Muscle layer of duodenum (tissue), 2 donors: Measurements from ENCODE around the gene ANTXR2.

ENCODE experiments used
- H3K27ac ChIP-seq: one replicate; pipeline ENCODE4 v1.7.0; 2013; ENCODE audit warnings: mild to moderate bottlenecking, low read length
- H3K27me3 ChIP-seq: one replicate; pipeline ENCODE4 v1.7.0; 2013; ENCODE audit warnings: low read depth, mild to moderate bottlenecking, control low read depth, low read length
- H3K36me3 ChIP-seq, 2 donors: one replicate each; pipeline ENCODE4 v1.7.0; 2013; ENCODE audit warnings: low read length in 2 of 2, control low read depth in 1 of 2, mild to moderate bottlenecking in 1 of 2; ENCODE audit not compliant: insufficient read depth in 2 of 2, control insufficient read depth in 1 of 2
- H3K4me1 ChIP-seq, 2 donors: one replicate each; pipeline ENCODE4 v1.7.0; 2013; ENCODE audit warnings: low read length in 2 of 2, mild to moderate bottlenecking in 2 of 2, control low read depth in 1 of 2, moderate library complexity in 1 of 2; ENCODE audit not compliant: insufficient read depth in 2 of 2, control insufficient read depth in 1 of 2
- H3K4me3 ChIP-seq, 2 donors: one replicate each; pipeline ENCODE4 v1.7.0; 2013; ENCODE audit warnings: low read length in 2 of 2, low read depth in 1 of 2, mild to moderate bottlenecking in 1 of 2
- H3K9me3 ChIP-seq, 2 donors: one replicate each; pipeline ENCODE4 v1.7.0; 2013; ENCODE audit warnings: low read length in 2 of 2, control low read depth in 1 of 2, mild to moderate bottlenecking in 1 of 2; ENCODE audit not compliant: control insufficient read depth in 1 of 2
- donor health status: healthy.

ANTXR2 gene

DNA sequence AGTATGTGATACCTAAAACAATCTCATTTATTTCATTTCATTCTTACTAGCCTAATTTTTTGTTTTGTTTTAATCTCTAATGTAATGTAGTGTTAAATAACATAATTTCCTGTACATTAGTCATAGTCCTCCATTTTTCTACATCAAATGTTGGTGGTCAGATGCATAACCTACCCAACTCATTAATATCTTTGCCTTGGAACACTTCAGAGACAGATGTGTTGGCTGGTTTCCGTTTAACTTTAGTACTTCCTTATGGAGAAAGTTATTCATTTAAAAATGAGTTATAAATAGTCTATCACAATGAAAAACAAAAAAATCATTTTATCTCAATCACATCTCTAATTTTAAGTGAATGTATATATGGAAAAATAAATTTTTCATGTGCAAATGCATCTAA, 190.2 kb downstream of the ANTXR2 start:
- no peak overlapping the region for H3K27ac ChIP-seq
- no peaks in the 10 kb centered on the region for H3K27me3 ChIP-seq
- H3K4me1 ChIP-seq, result no peaks in the 10 kb centered on the region
- no peak overlapping the region for H3K4me3 ChIP-seq
- H3K36me3 ChIP-seq, result no peaks in the 10 kb centered on the region
- H3K9me3 ChIP-seq, result no peaks in the 10 kb centered on the region

DNA sequence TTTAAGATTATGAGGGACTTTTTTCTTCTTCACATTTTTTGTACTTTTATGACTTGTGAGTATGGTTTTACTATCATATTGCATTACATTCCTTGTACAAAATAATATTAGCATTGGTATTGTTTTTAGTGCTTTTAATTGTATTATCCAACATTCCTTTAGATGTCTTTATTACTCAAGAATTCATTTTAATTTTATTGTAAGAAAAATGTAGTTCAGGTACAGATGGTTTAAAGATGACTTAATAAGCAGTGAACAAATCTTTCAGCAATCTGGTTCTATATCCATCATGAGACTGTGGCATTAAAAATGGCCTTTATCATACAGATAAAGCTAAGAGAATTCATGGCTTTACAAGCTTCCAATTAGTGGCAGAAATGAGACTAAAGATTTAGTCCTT, 191.6 kb downstream of the ANTXR2 start:
- Histone ChIP-seq H3K27ac (no peak overlapping the region), H3K9me3 (no peaks in the 10 kb centered on the region), H3K4me1 (no peaks in the 10 kb centered on the region), H3K36me3 (no peaks in the 10 kb centered on the region), H3K4me3 (no peak overlapping the region), H3K27me3 (no peaks in the 10 kb centered on the region)

DNA sequence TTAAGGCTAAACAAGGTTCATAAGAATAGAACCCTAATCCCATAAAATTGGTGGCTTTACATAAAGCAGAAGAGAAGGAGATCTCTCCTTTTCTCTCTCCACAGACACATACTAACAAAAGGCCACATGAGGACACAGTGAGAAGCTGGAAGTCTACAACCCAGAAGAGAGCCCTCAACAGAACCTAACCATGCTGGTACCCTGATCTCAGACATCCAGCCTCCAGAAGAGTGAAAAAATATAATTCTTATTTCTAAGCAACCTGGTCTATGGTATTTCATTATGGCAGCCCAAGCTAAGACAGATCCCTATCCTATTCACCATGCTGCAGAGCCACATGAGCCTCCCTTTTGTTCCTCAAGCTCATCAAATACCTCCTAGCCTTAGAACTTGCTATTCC, 195.5 kb downstream of the ANTXR2 start:
- Histone ChIP-seq H3K27me3 (no peaks in the 10 kb centered on the region), H3K4me3 (no peak overlapping the region), H3K4me1 (no peaks in the 10 kb centered on the region), H3K36me3 (no peaks in the 10 kb centered on the region), H3K9me3 (no peaks in the 10 kb centered on the region), H3K27ac (no peak overlapping the region)

DNA sequence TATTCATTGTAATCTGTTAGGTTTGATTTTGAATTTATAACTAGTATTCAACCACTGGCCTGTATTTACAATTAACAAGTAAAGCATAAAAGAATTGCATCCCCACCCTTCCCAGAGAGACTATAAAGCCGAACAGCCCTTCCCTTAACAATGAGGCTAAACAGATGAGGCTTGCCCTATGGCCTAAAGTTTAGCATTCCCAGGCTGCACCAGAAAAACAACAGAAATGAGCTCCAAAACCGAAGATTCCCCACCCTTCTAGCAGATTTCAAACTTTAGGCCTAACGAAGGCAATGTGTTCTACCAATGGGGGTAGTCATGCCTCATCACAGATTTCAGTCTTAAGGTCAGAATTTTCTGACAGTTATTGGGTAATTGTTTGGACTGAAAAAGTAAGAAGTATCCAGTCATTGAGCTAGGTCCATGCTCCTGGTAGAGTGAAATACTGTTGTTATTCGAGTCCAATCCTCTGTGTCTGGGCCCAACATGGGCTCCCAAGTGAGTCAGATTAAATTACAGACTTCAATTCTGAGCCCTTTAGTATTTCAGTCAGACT, 197.6 kb downstream of the ANTXR2 start:
- H3K4me1 ChIP-seq, result no peaks in the 10 kb centered on the region
- H3K27me3 ChIP-seq, result no peaks in the 10 kb centered on the region

DNA sequence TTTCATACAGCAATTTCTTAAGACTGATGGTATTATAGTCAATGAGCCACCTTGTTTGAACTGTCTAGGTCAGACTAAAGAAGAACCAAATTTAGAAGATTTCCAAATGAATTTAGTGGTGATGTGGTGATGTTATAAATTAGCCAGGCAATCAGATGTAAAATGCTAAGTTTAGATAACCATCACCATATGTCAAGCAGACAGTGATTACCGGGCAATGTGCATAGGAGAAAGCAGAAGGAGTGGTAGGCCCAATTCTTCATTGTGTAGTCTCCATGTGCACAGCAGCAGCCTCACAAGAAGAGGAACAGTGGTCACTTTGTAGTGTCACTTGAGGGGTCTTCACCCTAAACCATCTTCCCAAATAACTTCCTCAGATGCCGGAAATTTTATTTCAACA, 198.8 kb downstream of the ANTXR2 start:
- no peak overlapping the region for H3K27ac ChIP-seq
- H3K4me1 ChIP-seq, result no peaks in the 10 kb centered on the region
- no peaks in the 10 kb centered on the region for H3K27me3 ChIP-seq
- no peaks in the 10 kb centered on the region for H3K9me3 ChIP-seq
- no peak overlapping the region for H3K4me3 ChIP-seq
- H3K36me3 ChIP-seq, result no peaks in the 10 kb centered on the region

More for the DNA sequence above, 197.6 kb downstream of the ANTXR2 start:
- H3K9me3 ChIP-seq, result no peaks in the 10 kb centered on the region
- H3K36me3 ChIP-seq, result no peaks in the 10 kb centered on the region
- H3K4me3 ChIP-seq, result no peak overlapping the region
- no peak overlapping the region for H3K27ac ChIP-seq

DNA sequence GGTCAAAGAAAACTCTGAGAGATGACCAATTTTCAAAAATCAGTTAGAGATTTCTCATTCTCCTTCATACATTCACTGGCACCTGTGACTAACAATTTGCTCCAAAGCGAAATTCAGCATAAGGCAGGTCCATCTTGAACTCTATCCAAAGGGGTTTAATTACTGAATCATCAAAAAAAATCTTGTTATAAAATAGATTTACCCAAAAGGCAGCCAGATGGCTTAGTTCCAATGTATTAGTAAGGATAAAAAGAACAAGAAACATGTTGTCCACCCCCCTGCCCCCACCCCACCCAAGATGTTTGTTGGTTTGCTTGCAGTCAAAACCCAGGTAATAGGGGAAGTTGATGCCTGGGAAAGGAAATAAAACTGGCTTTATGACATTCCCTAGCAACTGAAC, 200.3 kb downstream of the ANTXR2 start:
- no peaks in the 10 kb centered on the region for H3K4me1 ChIP-seq
- no peak overlapping the region for H3K4me3 ChIP-seq
- H3K27me3 ChIP-seq, result no peaks in the 10 kb centered on the region
- H3K9me3 ChIP-seq, result no peaks in the 10 kb centered on the region
- no peak overlapping the region for H3K27ac ChIP-seq
- no peaks in the 10 kb centered on the region for H3K36me3 ChIP-seq

DNA sequence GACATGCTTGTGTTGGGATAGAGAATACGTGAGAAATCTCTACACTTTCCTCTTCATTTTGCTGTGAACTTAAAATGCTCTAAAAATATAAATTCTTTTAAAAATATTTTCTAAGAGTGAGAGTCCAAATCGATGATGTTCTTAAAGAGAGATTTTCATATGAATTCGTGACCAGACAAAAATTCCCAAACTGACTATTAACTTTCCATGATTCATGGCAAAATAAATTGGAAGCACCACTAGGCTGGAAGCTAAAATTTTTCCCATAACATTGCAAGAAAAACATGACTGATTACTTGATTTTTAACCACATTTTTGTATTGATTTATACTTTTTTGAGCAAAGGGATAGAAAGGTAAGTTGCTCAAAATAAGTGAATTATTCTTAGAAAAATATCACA, 201.1 kb downstream of the ANTXR2 start:
- Histone ChIP-seq H3K27ac (no peak overlapping the region), H3K4me1 (no peaks in the 10 kb centered on the region), H3K9me3 (no peaks in the 10 kb centered on the region), H3K27me3 (no peaks in the 10 kb centered on the region), H3K4me3 (no peak overlapping the region), H3K36me3 (no peaks in the 10 kb centered on the region)

DNA sequence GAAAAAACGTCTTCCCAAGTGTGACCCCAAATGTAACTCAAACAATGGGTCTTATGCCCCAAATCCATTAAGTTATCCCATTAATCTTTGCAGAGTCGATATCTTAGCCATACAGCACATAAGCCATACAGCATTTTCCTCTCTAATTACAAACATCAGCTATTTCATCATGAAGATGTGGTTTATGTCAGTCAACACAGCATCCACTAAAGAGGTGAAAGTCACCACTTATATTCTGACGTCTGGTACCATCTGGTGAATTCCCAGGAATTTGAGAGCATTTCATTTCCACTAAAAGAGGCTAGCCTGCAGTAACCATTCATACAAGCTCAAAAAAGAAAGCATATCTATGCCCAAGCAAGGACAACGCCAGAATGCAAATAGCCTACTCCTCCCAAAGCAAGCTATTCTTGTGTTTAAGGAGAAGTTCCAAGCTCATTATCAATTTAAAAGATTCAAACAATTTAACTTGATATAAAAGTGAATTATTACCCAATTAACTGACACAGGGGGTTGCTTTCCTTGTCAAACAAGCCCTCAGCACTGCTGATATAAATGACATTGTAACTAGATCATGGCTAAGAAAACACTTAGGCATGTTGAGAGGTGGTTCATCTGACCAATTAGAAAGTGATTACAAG, 203.3 kb downstream of the ANTXR2 start:
- Histone ChIP-seq H3K4me1 (no peaks in the 10 kb centered on the region), H3K36me3 (no peaks in the 10 kb centered on the region), H3K4me3 (no peak overlapping the region), H3K9me3 (no peaks in the 10 kb centered on the region), H3K27ac (no peak overlapping the region), H3K27me3 (no peaks in the 10 kb centered on the region)

DNA sequence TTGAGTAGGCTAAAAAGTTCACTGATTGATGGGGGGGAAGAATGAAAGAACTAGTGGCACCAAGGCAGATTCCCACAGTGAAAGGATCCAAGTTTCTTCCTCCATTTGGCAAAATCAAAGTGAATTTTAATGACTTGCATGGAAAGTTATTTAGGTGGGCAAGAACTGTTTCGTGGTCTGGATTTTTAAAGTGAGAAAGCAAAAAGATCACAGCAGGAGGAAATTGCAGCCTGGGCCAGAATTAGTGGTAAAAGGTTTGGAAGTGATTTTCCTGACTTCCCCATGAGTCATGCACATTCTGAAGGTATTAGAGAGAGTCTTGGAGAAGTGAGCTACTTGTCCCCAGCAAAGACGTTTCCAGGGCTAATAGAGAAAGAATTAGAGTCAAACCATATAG, 207.8 kb downstream of the ANTXR2 start:
- Histone ChIP-seq H3K9me3 (no peaks in the 10 kb centered on the region), H3K4me1 (no peaks in the 10 kb centered on the region), H3K27ac (no peak overlapping the region)

DNA sequence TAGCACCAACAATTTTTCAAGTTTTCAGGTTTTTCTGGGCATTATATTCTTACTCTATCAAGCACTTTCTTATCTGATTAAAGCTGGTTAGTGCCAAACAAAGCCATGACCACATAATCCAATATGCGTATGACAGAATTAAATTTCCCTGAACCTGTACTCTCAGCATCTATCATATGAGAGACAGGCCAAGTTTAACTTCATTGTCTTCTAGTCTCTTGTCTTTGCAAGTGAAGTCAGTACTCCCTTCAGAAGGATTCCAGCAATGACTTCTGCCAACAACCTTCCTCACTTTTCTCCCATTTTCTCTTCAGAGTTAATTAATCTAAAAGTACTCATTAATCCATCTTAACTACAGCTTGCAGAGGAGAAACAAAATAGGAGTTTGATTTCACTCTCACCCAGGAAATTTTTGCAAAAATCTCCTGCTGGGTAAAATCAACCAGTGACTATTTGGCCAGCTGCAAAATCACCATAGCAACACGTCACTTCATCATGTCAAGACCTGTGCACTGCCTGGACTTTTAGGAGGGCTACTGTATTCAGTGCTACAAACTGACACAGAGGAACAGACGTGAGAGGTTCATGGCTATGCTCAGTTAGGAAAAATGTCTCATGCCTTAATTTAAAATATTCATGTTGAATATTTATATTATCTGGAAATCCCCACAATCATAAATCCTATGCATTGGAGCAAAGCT, 208.4 kb downstream of the ANTXR2 start:
- Histone ChIP-seq H3K27me3 (no peaks in the 10 kb centered on the region), H3K9me3 (no peaks in the 10 kb centered on the region), H3K27ac (no peak overlapping the region), H3K4me1 (no peaks in the 10 kb centered on the region), H3K4me3 (no peak overlapping the region), H3K36me3 (no peaks in the 10 kb centered on the region)

More for the DNA sequence above, 207.8 kb downstream of the ANTXR2 start:
- no peaks in the 10 kb centered on the region for H3K27me3 ChIP-seq
- H3K36me3 ChIP-seq, result no peaks in the 10 kb centered on the region
- H3K4me3 ChIP-seq, result no peak overlapping the region

DNA sequence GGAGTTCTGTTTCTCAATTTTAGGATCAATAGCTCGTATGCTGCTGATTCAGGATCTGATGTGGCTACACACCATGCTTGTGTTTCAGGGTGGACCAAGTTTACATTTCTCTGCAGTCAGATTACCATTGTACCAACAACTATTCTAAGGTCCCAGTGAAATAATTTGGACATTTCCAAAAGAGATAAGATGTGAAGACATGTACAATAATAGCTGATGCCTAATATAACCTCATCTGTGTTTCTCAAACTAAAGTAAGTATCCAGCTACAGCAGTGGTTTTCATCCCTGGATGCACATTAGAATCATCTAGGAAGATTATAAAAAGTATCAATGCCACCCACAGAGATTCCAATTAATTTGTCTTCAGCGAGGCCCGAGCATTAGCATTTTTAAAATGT, 209.7 kb downstream of the ANTXR2 start:
- H3K4me3 ChIP-seq, result no peak overlapping the region

More for the DNA sequence above, 209.7 kb downstream of the ANTXR2 start:
- Histone ChIP-seq H3K27me3 (no peaks in the 10 kb centered on the region), H3K27ac (no peak overlapping the region), H3K4me1 (no peaks in the 10 kb centered on the region), H3K36me3 (no peaks in the 10 kb centered on the region), H3K9me3 (no peaks in the 10 kb centered on the region)
